Lung (tissue), 12 donors: ENCODE results near the gene SAMD4A. TPM values are rescaled to one million over a fixed set of nuclear protein-coding genes. Genes with fewer than 3 reads are reported as not detected.

Experiments
- ATAC-seq: fragments of 200-7000 bp; cut with Tn5 transposase; one replicate; pipeline ENCODE4 v1.9.1; 2020; ENCODE audit warnings: moderate number of reproducible peaks; ENCODE audit not compliant: insufficient read depth, low FRiP score
- DNase-seq, 3 donors: peaks; one replicate each; pipeline ENCODE4 v3.0.0-alpha.2; 2013 to 2017
- H3K27ac ChIP-seq, 2 donors: one replicate each; pipeline ENCODE4 v1.5.1; 2013; ENCODE audit warnings: mild to moderate bottlenecking in 2 of 2, moderate library complexity in 2 of 2, control low read depth in 1 of 2, inconsistent platforms in 1 of 2, low read depth in 1 of 2, low read length in 1 of 2
- H3K27me3 ChIP-seq, 3 donors: one replicate each; pipeline ENCODE4 v1.5.1; 2013; ENCODE audit warnings: low read length in 2 of 3; ENCODE audit not compliant: control insufficient read depth in 3 of 3, insufficient read depth in 3 of 3
- H3K36me3 ChIP-seq, 4 donors: one replicate each; pipeline ENCODE4 v1.5.1; 2013; ENCODE audit warnings: low read length in 4 of 4, mild to moderate bottlenecking in 1 of 4, moderate library complexity in 1 of 4; ENCODE audit not compliant: control insufficient read depth in 4 of 4, insufficient read depth in 4 of 4
- H3K4me1 ChIP-seq, 5 donors: one replicate each; pipeline ENCODE4 v1.5.1; 2013; ENCODE audit warnings: low read length in 5 of 5, mild to moderate bottlenecking in 2 of 5, moderate library complexity in 1 of 5; ENCODE audit not compliant: control insufficient read depth in 5 of 5, insufficient read depth in 5 of 5
- H3K4me3 ChIP-seq: one replicate; pipeline ENCODE4 v1.5.1; 2013; ENCODE audit warnings: mild to moderate bottlenecking, control low read depth, moderate library complexity
- H3K9ac ChIP-seq, 2 donors: one replicate each; pipeline ENCODE4 v1.5.1; 2013; ENCODE audit warnings: low read length in 2 of 2, control low read depth in 1 of 2; ENCODE audit not compliant: insufficient read depth in 1 of 2
- H3K9me3 ChIP-seq, 4 donors: one replicate each; pipeline ENCODE4 v1.5.1; 2013; ENCODE audit warnings: low read length in 3 of 4, mild to moderate bottlenecking in 1 of 4, moderate library complexity in 1 of 4; ENCODE audit not compliant: control insufficient read depth in 4 of 4, insufficient read depth in 3 of 4
- WGBS, 2 donors: extraction: QIAGEN DNeasy Blood & Tissue Kit; methylation state at CpG; one replicate each; pipeline ENCODE4 v1.1.7; 2013; 5-methylcytosine and 5-hydroxymethylcytosine counted together
- polyA plus RNA-seq, 2 donors: library from polyadenylated mRNA; stranded (reverse); fragments of 200-250 nt; gene quantifications; one replicate each; pipeline ENCODE4 v1.2.1, GENCODE V29; 2013
- total RNA-seq, 2 donors: library from RNA; depleted of rRNA in 1 of 2; stranded (reverse); fragments of >200 nt in 1 of 2; gene quantifications; one replicate each; pipeline ENCODE4 v1.2.1, GENCODE V29; 2014 to 2021
- TF ChIP-seq, protein P1 (sequence below): IDR thresholded peaks from 2 replicates; pipeline ENCODE4 v1.5.1; 2012; ENCODE audit warnings: mild to moderate bottlenecking; ENCODE audit errors: control extremely low read depth, extremely low read depth
- donor health status: control.
- donor health status: control.
- donor health status: Bipolar disorder and iron deficiency.
- donor health status: healthy.
- donor health status: DM: yes; HTN: yes; CAD: no.

Gene SAMD4A
- total and polyA plus RNA-seq, 4 donors: 5.8 to 26.6 (median 16.2) TPM

GRCh38 chr14:54597795-54598443, 31.0 kb downstream of the SAMD4A start:
- Histone ChIP-seq H3K27ac (no peak overlapping the region), H3K27me3 (no peaks in the 10 kb centered on the region), H3K9ac (no peak overlapping the region), H3K4me3 (no peak overlapping the region), H3K36me3 (peaks cover 0 to 2% (median 0%) of the 10 kb centered on the region in 4 donors), H3K4me1 (peaks cover 0 to 29% (median 0%) of the 10 kb centered on the region in 5 donors), H3K9me3 (no peaks in the 10 kb centered on the region)
- no peak for DNase-seq
- WGBS, 2 donors: 83 to 87% methylated on average over 5 of the region's 5 CpGs
- TF ChIP-seq, protein P1, sequence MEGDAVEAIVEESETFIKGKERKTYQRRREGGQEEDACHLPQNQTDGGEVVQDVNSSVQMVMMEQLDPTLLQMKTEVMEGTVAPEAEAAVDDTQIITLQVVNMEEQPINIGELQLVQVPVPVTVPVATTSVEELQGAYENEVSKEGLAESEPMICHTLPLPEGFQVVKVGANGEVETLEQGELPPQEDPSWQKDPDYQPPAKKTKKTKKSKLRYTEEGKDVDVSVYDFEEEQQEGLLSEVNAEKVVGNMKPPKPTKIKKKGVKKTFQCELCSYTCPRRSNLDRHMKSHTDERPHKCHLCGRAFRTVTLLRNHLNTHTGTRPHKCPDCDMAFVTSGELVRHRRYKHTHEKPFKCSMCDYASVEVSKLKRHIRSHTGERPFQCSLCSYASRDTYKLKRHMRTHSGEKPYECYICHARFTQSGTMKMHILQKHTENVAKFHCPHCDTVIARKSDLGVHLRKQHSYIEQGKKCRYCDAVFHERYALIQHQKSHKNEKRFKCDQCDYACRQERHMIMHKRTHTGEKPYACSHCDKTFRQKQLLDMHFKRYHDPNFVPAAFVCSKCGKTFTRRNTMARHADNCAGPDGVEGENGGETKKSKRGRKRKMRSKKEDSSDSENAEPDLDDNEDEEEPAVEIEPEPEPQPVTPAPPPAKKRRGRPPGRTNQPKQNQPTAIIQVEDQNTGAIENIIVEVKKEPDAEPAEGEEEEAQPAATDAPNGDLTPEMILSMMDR: no peak
- ATAC-seq: no peak

DNA sequence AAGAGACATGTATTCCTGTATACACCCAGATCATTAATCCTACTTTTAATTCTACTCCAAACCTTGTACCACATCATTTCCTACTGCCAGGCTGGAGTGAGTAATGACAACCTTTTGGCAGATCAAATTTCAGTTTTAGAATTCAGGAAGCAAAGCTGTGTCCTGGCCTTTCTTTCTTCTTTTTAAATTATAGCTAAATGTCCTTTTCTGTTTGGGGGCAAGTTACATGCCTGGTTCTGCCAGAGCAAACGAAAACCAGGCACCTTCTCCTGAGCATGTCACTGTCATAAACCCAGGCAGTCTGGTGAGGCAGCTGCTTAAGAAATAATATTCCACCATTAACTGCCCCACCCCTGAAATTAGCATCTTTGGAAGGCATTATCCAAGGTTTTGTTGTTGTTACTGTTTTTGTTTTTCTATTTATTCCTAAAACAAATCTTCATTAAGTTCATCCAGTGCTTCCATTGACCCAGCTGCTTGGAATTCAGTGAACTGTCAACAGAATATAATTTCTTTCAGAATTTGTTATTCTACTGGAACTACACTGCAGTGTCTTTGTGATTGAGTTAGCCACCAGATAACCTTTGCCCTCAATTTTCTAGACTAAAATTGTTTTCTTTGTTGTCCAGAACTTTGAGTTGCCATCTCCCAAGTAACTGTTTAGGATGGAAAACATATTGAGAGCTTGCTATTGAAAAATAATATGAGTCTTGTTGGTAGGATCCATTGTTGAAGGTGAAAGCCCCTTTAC, 33.2 kb downstream of the SAMD4A start:
- TF ChIP-seq, protein P1: no peak
- Histone ChIP-seq H3K4me3 (no peak overlapping the region), H3K4me1 (peaks cover 0 to 42% (median 0%) of the 10 kb centered on the region in 5 donors), H3K27me3 (no peaks in the 10 kb centered on the region), H3K27ac (peak overlapping the region in 1 of 2 donors; percentile 63), H3K9me3 (no peaks in the 10 kb centered on the region), H3K36me3 (peaks cover 0 to 2% (median 0%) of the 10 kb centered on the region in 4 donors), H3K9ac (no peak overlapping the region)
- DNase-seq (peak in 2 of 3 donors; percentile 38 to 52), ATAC-seq (no peak)
- 18 to 22% methylated on average over 1 of the region's 1 CpG for WGBS, 2 donors

GRCh38 chr14:54600717-54601109, 33.8 kb downstream of the SAMD4A start:
- DNase-seq (no peak), ATAC-seq (no peak)
- H3K4me3 ChIP-seq: no peak overlapping the region
- 90 to 97% methylated on average over 3 of the region's 3 CpGs for WGBS, 2 donors
- no peak overlapping the region for H3K9ac ChIP-seq
- peaks cover 0 to 2% (median 0%) of the 10 kb centered on the region in 4 donors for H3K36me3 ChIP-seq
- TF ChIP-seq, protein P1: no peak
- no peaks in the 10 kb centered on the region for H3K27me3 ChIP-seq
- H3K27ac ChIP-seq: peak overlapping the region in 1 of 2 donors; percentile 63
- no peaks in the 10 kb centered on the region for H3K9me3 ChIP-seq
- H3K4me1 ChIP-seq: peaks cover 0 to 46% (median 0%) of the 10 kb centered on the region in 5 donors
